GM21576 (cell line): ENCODE data around the gene RGL1.

ENCODE experiments used
- ATAC-seq: cut with Tn5 transposase; IDR thresholded peaks from one replicate; pipeline ENCODE4 v1.9.1; 2021; ENCODE audit warnings: mild to moderate bottlenecking, moderate library complexity; ENCODE audit not compliant: unreplicated experiment

Gene RGL1

GRCh38 chr1:183912265-183912886, 107.5 kb downstream of the RGL1 start:
- ATAC-seq = peak; percentile 54

GRCh38 chr1:183913567-183913993, 108.7 kb downstream of the RGL1 start:
- ATAC-seq = no peak

- no peak for ATAC-seq
These were observed 109.4 kb downstream of the RGL1 start for GRCh38 chr1:183914276-183914675.

GRCh38 chr1:183914891-183915290, 110.0 kb downstream of the RGL1 start:
- ATAC-seq = no peak

GRCh38 chr1:183915625-183916510, 110.9 kb downstream of the RGL1 start:
- ATAC-seq = peak; percentile 31

GRCh38 chr1:183916574-183916973, 111.7 kb downstream of the RGL1 start:
- no peak for ATAC-seq

GRCh38 chr1:183918589-183918988, 113.7 kb downstream of the RGL1 start:
- ATAC-seq = no peak

GRCh38 chr1:183920651-183921050, 115.7 kb downstream of the RGL1 start:
- ATAC-seq = no peak

- ATAC-seq = no peak
These were observed 117.3 kb downstream of the RGL1 start for GRCh38 chr1:183922197-183922596.

GRCh38 chr1:183925947-183926346, 121.0 kb downstream of the RGL1 start:
- no peak for ATAC-seq

- ATAC-seq = no peak
These were observed 122.1 kb downstream of the RGL1 start for GRCh38 chr1:183926983-183927382.

- ATAC-seq = no peak
These were observed 126.8 kb downstream of the RGL1 start for GRCh38 chr1:183931646-183932271.

GRCh38 chr1:183932412-183932811, 127.5 kb downstream of the RGL1 start:
- ATAC-seq = no peak

- no peak for ATAC-seq
These were observed 128.7 kb downstream of the RGL1 start for GRCh38 chr1:183933528-183934179.

- no peak for ATAC-seq
These were observed 129.4 kb downstream of the RGL1 start for GRCh38 chr1:183934314-183934713.

- no peak for ATAC-seq
These were observed 131.1 kb downstream of the RGL1 start for GRCh38 chr1:183936009-183936408.

GRCh38 chr1:183936791-183937190, 131.9 kb downstream of the RGL1 start:
- no peak for ATAC-seq

- no peak for ATAC-seq
These were observed 132.7 kb downstream of the RGL1 start for GRCh38 chr1:183937611-183938010.

GRCh38 chr1:183941001-183941400, 136.1 kb downstream of the RGL1 start:
- no peak for ATAC-seq

- ATAC-seq = peak; percentile 63
These were observed 138.2 kb downstream of the RGL1 start for GRCh38 chr1:183942933-183943693.
